ENCODE results near the gene MED26. TPM values are rescaled to one million over a fixed set of nuclear protein-coding genes. Genes with fewer than 3 reads are reported as not detected.

The MED26 gene
- total and polyA plus RNA-seq, 2 experiments from 2014 or later = 6.6 to 7.8 TPM

- TF ChIP-seq EZH2 (IDR thresholded peaks at IDR 0.05; ENCODE audit: borderline replicate concordance) (no peak), EZH2phosphoT487 (IDR thresholded peaks at IDR 0.05; ENCODE audit: low read depth, severe bottlenecking, unreplicated experiment) (no peak), CTCF (IDR thresholded peaks at IDR 0.05; ENCODE audit: poor library complexity) (no peak)
- Histone ChIP-seq H3K4me2 (peak overlapping the region; percentile 94), H2AFZ (no peak overlapping the region), H3K79me2 (peaks cover 92% of the 10 kb centered on the region), H3K9me2 (replicated peaks; ENCODE audit: insufficient read depth) (no peaks in the 10 kb centered on the region), H3K27ac (no peak overlapping the region), H3K4me3 (no peak overlapping the region), H3K36me3 (replicated peaks; ENCODE audit: insufficient read depth, low read depth) (no peaks in the 10 kb centered on the region), H3K4me1 (ENCODE audit: insufficient read depth) (peaks cover 22% of the 10 kb centered on the region), H3K27me3 (no peaks in the 10 kb centered on the region), H4K20me1 (ENCODE audit: insufficient read depth, poor library complexity, severe bottlenecking) (peaks cover 44% of the 10 kb centered on the region), H3K9me3 (ENCODE audit: low read depth) (no peaks in the 10 kb centered on the region)
- no peak for DNase-seq (ENCODE audit: low spot score)
Observed at GRCh38 chr19:16573925-16574324, 54.1 kb downstream of the MED26 start.

GRCh38 chr19:16573296-16573695 lies 54.7 kb downstream of the MED26 start:
- Histone ChIP-seq H3K9me3 (ENCODE audit: low read depth) (no peaks in the 10 kb centered on the region), H3K4me2 (peak overlapping the region; percentile 94), H3K9me2 (replicated peaks; ENCODE audit: insufficient read depth) (no peaks in the 10 kb centered on the region), H3K27me3 (no peaks in the 10 kb centered on the region), H3K4me1 (ENCODE audit: insufficient read depth) (peaks cover 22% of the 10 kb centered on the region), H3K79me2 (peaks cover 89% of the 10 kb centered on the region), H3K36me3 (replicated peaks; ENCODE audit: insufficient read depth, low read depth) (no peaks in the 10 kb centered on the region), H4K20me1 (ENCODE audit: insufficient read depth, poor library complexity, severe bottlenecking) (peaks cover 38% of the 10 kb centered on the region), H3K4me3 (peak overlapping the region; percentile 71), H3K27ac (peak overlapping the region; percentile 94), H2AFZ (no peak overlapping the region)
- no peak for TF ChIP-seq EZH2phosphoT487 (IDR thresholded peaks at IDR 0.05; ENCODE audit: low read depth, severe bottlenecking, unreplicated experiment)
- no peak for TF ChIP-seq CTCF (IDR thresholded peaks at IDR 0.05; ENCODE audit: poor library complexity)
- TF ChIP-seq EZH2 (IDR thresholded peaks at IDR 0.05; ENCODE audit: borderline replicate concordance) = no peak
- DNase-seq (ENCODE audit: low spot score) = no peak
- WGBS (ENCODE audit: low lambda C conversion rate, missing lambda C conversion rate) = 72% methylated on average over 13 of the region's 13 CpGs

- peak within 1 kb of the TSS; percentile 94 for H3K27ac ChIP-seq
- no peaks in the 10 kb centered on the region for H3K9me3 ChIP-seq (ENCODE audit: low read depth)
- peak within 1 kb of the TSS; percentile 97 for H3K4me2 ChIP-seq
- peaks cover 22% of the 10 kb centered on the region for H3K4me1 ChIP-seq (ENCODE audit: insufficient read depth)
- no peak for TF ChIP-seq EZH2phosphoT487 (IDR thresholded peaks at IDR 0.05; ENCODE audit: low read depth, severe bottlenecking, unreplicated experiment)
- no peak for TF ChIP-seq EZH2 (IDR thresholded peaks at IDR 0.05; ENCODE audit: borderline replicate concordance)
- no peaks in the 10 kb centered on the region for H3K9me2 ChIP-seq (replicated peaks; ENCODE audit: insufficient read depth)
- H3K79me2 ChIP-seq = peaks cover 85% of the 10 kb centered on the region
- H3K36me3 ChIP-seq (replicated peaks; ENCODE audit: insufficient read depth, low read depth) = no peaks in the 10 kb centered on the region
- peak within 1 kb of the TSS; percentile 69 for H2AFZ ChIP-seq
- peak; percentile 98 for DNase-seq (ENCODE audit: low spot score)
- H3K27me3 ChIP-seq = no peaks in the 10 kb centered on the region
- H3K4me3 ChIP-seq = peak within 1 kb of the TSS; percentile 93
- WGBS (ENCODE audit: low lambda C conversion rate, missing lambda C conversion rate) = 2% methylated on average over 50 of the region's 83 CpGs
- peaks cover 37% of the 10 kb centered on the region for H4K20me1 ChIP-seq (ENCODE audit: insufficient read depth, poor library complexity, severe bottlenecking)
Observed at GRCh38 chr19:16572332-16573211, 55.4 kb downstream of the MED26 start, which contains the start of gene SLC35E1. Gene SLC35E1, minus strand, starts transcription at chr19:16572415. Its CDS starts 51 bp downstream, at chr19:16572364.

GRCh38 chr19:16571822-16572331 lies 56.1 kb downstream of the MED26 start:
- peak; percentile 55 for DNase-seq (ENCODE audit: low spot score)
- Histone ChIP-seq H3K4me3 (peak overlapping the region; percentile 93), H3K9me2 (replicated peaks; ENCODE audit: insufficient read depth) (no peaks in the 10 kb centered on the region), H4K20me1 (ENCODE audit: insufficient read depth, poor library complexity, severe bottlenecking) (peaks cover 33% of the 10 kb centered on the region), H3K27ac (peak overlapping the region; percentile 91), H3K4me1 (ENCODE audit: insufficient read depth) (peaks cover 22% of the 10 kb centered on the region), H3K27me3 (no peaks in the 10 kb centered on the region), H3K4me2 (peak overlapping the region; percentile 97), H3K9me3 (ENCODE audit: low read depth) (no peaks in the 10 kb centered on the region), H2AFZ (peak overlapping the region; percentile 69), H3K36me3 (replicated peaks; ENCODE audit: insufficient read depth, low read depth) (no peaks in the 10 kb centered on the region), H3K79me2 (peaks cover 81% of the 10 kb centered on the region)
- TF ChIP-seq EZH2 (IDR thresholded peaks at IDR 0.05; ENCODE audit: borderline replicate concordance) (no peak), EZH2phosphoT487 (IDR thresholded peaks at IDR 0.05; ENCODE audit: low read depth, severe bottlenecking, unreplicated experiment) (no peak), CTCF (IDR thresholded peaks at IDR 0.05; ENCODE audit: poor library complexity) (no peak)
- 1% methylated on average over 61 of the region's 75 CpGs for WGBS (ENCODE audit: low lambda C conversion rate, missing lambda C conversion rate)

Data from hepatocyte (in vitro differentiated cells).